ENCODE measurements around the gene STIL.

The STIL gene

DNA sequence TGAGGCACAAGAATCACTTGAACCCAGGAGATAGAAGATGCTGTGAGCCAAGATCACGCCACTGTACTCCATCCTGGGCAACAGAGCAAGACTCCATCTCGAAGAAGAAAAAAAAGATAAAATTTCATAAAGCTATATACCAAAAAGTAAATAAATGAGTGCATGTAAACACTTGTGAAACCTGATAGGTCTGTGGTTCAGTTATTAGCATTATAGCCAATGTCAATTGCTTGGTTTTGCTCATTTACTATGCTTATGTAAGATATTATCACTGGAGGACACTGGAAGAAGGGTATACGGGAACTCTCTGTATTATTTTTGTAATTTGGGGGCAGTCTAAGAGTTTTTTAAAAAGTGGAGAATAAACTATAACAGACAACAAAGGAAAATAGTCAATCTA lies 64.2 kb downstream of the STIL start:
- H3K4me3 ChIP-seq (ENCODE audit: low read depth, low read length), result no peak overlapping the region
- TF ChIP-seq POLR2A (IDR thresholded peaks at IDR 0.05; ENCODE audit: extremely low read depth, insufficient read length), result no peak
- TF ChIP-seq CTCF (IDR thresholded peaks at IDR 0.05; ENCODE audit: low read depth, low read length), result no peak
- TF ChIP-seq MYC (IDR thresholded peaks at IDR 0.05; ENCODE audit: low read depth, low read length), result no peak
- no peak for TF ChIP-seq MAX (IDR thresholded peaks at IDR 0.05; ENCODE audit: low read depth, low read length)
- no peak for DNase-seq (ENCODE audit: low read depth)

DNA sequence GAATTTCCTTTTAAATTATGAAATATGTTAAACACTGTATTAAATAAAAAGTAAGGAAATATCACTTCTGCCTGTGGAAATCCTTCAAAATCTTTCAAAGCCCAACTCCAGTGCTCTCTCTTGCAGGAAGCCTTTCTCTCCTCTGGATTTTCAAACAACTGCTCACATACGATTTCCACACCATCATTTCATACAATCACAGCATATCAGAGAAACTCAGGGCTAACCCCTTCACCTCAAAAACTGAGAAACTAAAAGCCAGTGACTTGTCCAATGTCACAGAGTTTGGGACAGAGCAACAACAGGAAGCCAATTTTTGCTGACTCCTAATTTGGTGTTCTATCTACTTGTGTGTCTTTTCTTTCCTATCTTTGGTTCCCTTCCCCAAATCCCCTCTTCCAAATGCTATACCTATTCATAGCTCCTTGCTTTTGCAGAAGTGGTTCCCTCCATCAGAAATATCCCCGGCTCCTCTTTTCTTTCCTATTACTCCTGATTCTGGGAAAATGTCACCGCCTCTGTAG lies 69.5 kb downstream of the STIL start:
- TF ChIP-seq MYC (IDR thresholded peaks at IDR 0.05; ENCODE audit: low read depth, low read length) (no peak), MAX (IDR thresholded peaks at IDR 0.05; ENCODE audit: low read depth, low read length) (no peak)
- H3K4me3 ChIP-seq (ENCODE audit: low read depth, low read length), result no peak overlapping the region
- no peak for DNase-seq (ENCODE audit: low read depth)

DNA sequence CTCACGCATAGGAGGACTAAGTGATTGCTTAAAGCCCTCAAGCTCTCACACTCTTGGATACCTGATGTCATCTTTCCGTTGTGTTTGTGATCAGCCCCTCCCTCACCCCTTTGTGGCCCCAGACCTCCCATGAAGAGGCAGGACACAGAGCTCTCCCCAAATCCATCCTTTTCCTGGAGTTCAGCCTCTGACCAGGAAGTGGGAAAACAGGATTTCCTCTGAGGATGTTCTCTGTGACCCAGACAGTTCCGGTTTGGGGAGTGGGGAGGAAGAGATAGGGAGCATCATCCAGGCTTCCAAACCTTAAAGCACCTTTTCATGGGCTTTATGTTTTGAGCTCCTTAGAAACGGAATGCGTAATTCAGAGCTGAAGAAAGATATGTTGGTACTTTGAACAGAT lies 70.0 kb downstream of the STIL start:
- no peak for TF ChIP-seq POLR2A (IDR thresholded peaks at IDR 0.05; ENCODE audit: extremely low read depth, insufficient read length)
- TF ChIP-seq MYC (IDR thresholded peaks at IDR 0.05; ENCODE audit: low read depth, low read length), result no peak
- no peak for TF ChIP-seq MAX (IDR thresholded peaks at IDR 0.05; ENCODE audit: low read depth, low read length)
- TF ChIP-seq CTCF (IDR thresholded peaks at IDR 0.05; ENCODE audit: low read depth, low read length), result no peak
- no peak for DNase-seq (ENCODE audit: low read depth)
- H3K4me3 ChIP-seq (ENCODE audit: low read depth, low read length), result no peak overlapping the region

GRCh38 chr1:47241114-47242113 lies 72.5 kb downstream of the STIL start:
- TF ChIP-seq MYC (IDR thresholded peaks at IDR 0.05; ENCODE audit: low read depth, low read length), result no peak
- no peak for TF ChIP-seq MAX (IDR thresholded peaks at IDR 0.05; ENCODE audit: low read depth, low read length)
- TF ChIP-seq POLR2A (IDR thresholded peaks at IDR 0.05; ENCODE audit: extremely low read depth, insufficient read length), result no peak
- no peak for TF ChIP-seq CTCF (IDR thresholded peaks at IDR 0.05; ENCODE audit: low read depth, low read length)
- DNase-seq (ENCODE audit: low read depth), result no peak
- no peak overlapping the region for H3K4me3 ChIP-seq (ENCODE audit: low read depth, low read length)

DNA sequence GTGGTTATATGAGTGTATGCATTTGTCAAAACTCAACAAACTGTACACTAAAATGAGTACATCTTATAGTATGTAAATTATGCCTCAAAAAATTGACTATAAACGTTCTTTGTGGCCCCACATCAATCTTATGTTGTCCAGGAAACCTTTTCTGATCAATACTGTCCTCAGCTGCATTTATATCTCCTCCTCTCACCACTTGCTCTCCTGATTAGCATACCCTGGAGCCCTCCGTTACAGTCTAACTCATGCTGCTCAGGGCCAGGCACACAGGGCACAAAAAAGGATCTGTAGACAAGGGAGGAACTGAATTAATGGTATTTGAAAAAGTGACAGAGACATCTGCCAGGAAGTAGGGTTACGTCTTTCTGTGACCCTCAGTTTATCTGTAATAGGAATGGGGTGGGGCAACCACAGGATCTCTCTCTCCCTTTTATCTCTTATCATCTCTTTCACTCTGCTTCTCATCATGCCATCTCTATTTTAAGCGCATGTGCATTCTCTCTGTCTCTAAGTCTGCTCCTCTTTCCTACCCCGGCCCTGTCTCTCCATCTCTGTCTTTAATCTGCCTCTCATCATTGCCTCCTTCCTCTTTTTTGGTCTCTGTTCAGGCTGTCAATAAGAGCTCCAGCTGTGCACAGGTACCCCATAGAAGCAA lies 74.9 kb downstream of the STIL start:
- TF ChIP-seq MYC (IDR thresholded peaks at IDR 0.05; ENCODE audit: low read depth, low read length), result no peak
- TF ChIP-seq POLR2A (IDR thresholded peaks at IDR 0.05; ENCODE audit: extremely low read depth, insufficient read length), result no peak
- no peak for TF ChIP-seq MAX (IDR thresholded peaks at IDR 0.05; ENCODE audit: low read depth, low read length)
- no peak for TF ChIP-seq CTCF (IDR thresholded peaks at IDR 0.05; ENCODE audit: low read depth, low read length)
- no peak for DNase-seq (ENCODE audit: low read depth)
- H3K4me3 ChIP-seq (ENCODE audit: low read depth, low read length), result no peak overlapping the region
